Activated CD4-positive, CD25-positive, alpha-beta regulatory T cell treated with anti-CD3 and anti-CD28 coated beads, Interleukin-2, amount 50 U/mL, for 16 hours (primary cell): ENCODE data around the gene CCT4.
"Not testable (repeated sequence)": the region's sequence is repeated elsewhere in the genome, so short reads cannot be mapped to it uniquely, and the experiment has no call there.

Source experiments
- DNase-seq: peaks from one replicate; pipeline ENCODE4 v3.0.0-alpha.2; 2020; ENCODE audit warnings: low read depth, low spot score

Gene CCT4

GRCh38 chr2:61879351-61879750 is 9.1 kb downstream of the CCT4 start:
- not testable (repeated sequence) for DNase-seq

GRCh38 chr2:61878761-61879160 is 9.7 kb downstream of the CCT4 start:
- no peak for DNase-seq

- DNase-seq: no peak
These were observed 10.7 kb downstream of the CCT4 start for GRCh38 chr2:61877571-61878245.

GRCh38 chr2:61876400-61876799 is 12.1 kb downstream of the CCT4 start:
- DNase-seq: no peak

GRCh38 chr2:61866482-61867089 is 21.9 kb downstream of the CCT4 start:
- not testable (repeated sequence) for DNase-seq

- no peak for DNase-seq
These were observed 26.4 kb downstream of the CCT4 start for GRCh38 chr2:61862085-61862484.

- no peak for DNase-seq
These were observed 31.2 kb downstream of the CCT4 start for GRCh38 chr2:61857224-61857623.

- DNase-seq: no peak
These were observed 33.2 kb downstream of the CCT4 start for GRCh38 chr2:61855318-61855613.

- DNase-seq: peak; percentile 87
These were observed 33.7 kb downstream of the CCT4 start for GRCh38 chr2:61854564-61855317.

- DNase-seq: peak; percentile 42
These were observed 34.5 kb downstream of the CCT4 start, which contains the start of gene FAM161A for GRCh38 chr2:61853847-61854563. TSS of gene FAM161A (minus strand) at chr2:61854060. CDS start at chr2:61854041, 19 bp downstream.

GRCh38 chr2:61853086-61853846 is 35.2 kb downstream of the CCT4 start:
- DNase-seq: no peak

- not testable (repeated sequence) for DNase-seq
These were observed 37.2 kb downstream of the CCT4 start for GRCh38 chr2:61851270-61851669.

- no peak for DNase-seq
These were observed 43.1 kb downstream of the CCT4 start for GRCh38 chr2:61845320-61845719.

GRCh38 chr2:61841286-61841685 is 47.2 kb downstream of the CCT4 start:
- no peak for DNase-seq

GRCh38 chr2:61834893-61835292 is 53.6 kb downstream of the CCT4 start:
- no peak for DNase-seq

GRCh38 chr2:61833971-61834370 is 54.5 kb downstream of the CCT4 start:
- no peak for DNase-seq

GRCh38 chr2:61832183-61832841 is 56.1 kb downstream of the CCT4 start:
- no peak for DNase-seq

GRCh38 chr2:61822255-61822654 is 66.2 kb downstream of the CCT4 start:
- no peak for DNase-seq
